DND-41 (cell line): ENCODE measurements around the gene SGPL1.

ENCODE experiments used
- ATAC-seq: fragments of 200-7000 bp; cut with Tn5 transposase; 3 replicates; pipeline ENCODE4 v1.9.1; 2021; ENCODE audit warnings: low read depth; ENCODE audit not compliant: insufficient read depth
- DNase-seq: peaks from one replicate; pipeline ENCODE4 v3.0.0-alpha.2; 2020
- H2AFZ ChIP-seq: 2 replicates; pipeline ENCODE4 v1.6.0; 2012; ENCODE audit warnings: low read depth, low read length
- H3K27ac ChIP-seq: 2 replicates; pipeline ENCODE4 v1.5.1; 2012; ENCODE audit warnings: low read length, inconsistent platforms
- H3K27me3 ChIP-seq: fragments of 200-600 bp; sonication (generic); 2 replicates; pipeline ENCODE4 v1.6.0; 2012; ENCODE audit warnings: low read length, mild to moderate bottlenecking, inconsistent platforms; ENCODE audit not compliant: insufficient read depth, poor library complexity
- H3K36me3 ChIP-seq: 2 replicates; pipeline ENCODE4 v1.5.1; 2012; ENCODE audit warnings: low read length, inconsistent platforms; ENCODE audit not compliant: insufficient read depth
- H3K4me1 ChIP-seq: 2 replicates; pipeline ENCODE4 v1.5.1; 2012; ENCODE audit warnings: mild to moderate bottlenecking, low read length; ENCODE audit not compliant: insufficient read depth
- H3K4me2 ChIP-seq: 2 replicates; pipeline ENCODE4 v1.6.0; 2012; ENCODE audit warnings: mild to moderate bottlenecking, moderate library complexity, low read length, inconsistent platforms; ENCODE audit not compliant: insufficient read depth
- H3K4me3 ChIP-seq, 2 experiments: fragments of 200-600 bp in 1 of 2; shearing (Covaris generic) in 1 of 2; 2 replicates each; pipeline ENCODE4 v1.5.1; 2012 to 2016; ENCODE audit warnings: inconsistent platforms in 2 of 2, low read length in 2 of 2, mild to moderate bottlenecking in 2 of 2, low read depth in 1 of 2, moderate library complexity in 1 of 2
- H3K79me2 ChIP-seq: 2 replicates; pipeline ENCODE4 v1.6.0; 2012; ENCODE audit warnings: low read length, inconsistent platforms; ENCODE audit not compliant: insufficient read depth
- H3K9ac ChIP-seq: 2 replicates; pipeline ENCODE4 v1.6.0; 2012; ENCODE audit warnings: low read depth, mild to moderate bottlenecking, inconsistent platforms, low read length, moderate library complexity
- H3K9me3 ChIP-seq: 2 replicates; pipeline ENCODE4 v1.5.1; 2012; ENCODE audit warnings: low read length, moderate library complexity, mild to moderate bottlenecking, inconsistent platforms; ENCODE audit not compliant: insufficient read depth, severe bottlenecking
- H4K20me1 ChIP-seq: 2 replicates; pipeline ENCODE4 v1.6.0; 2012; ENCODE audit warnings: low read length; ENCODE audit not compliant: insufficient read depth
- EZH2 ChIP-seq: IDR thresholded peaks from 3 replicates; pipeline ENCODE4 v1.6.1; 2012; ENCODE audit warnings: borderline replicate concordance, low read depth, mild to moderate bottlenecking, moderate library complexity, low read length, inconsistent platforms; ENCODE audit not compliant: severe bottlenecking
- TF ChIP-seq, protein P1 (sequence below): IDR thresholded peaks from 2 replicates; pipeline ENCODE4 v1.5.1; 2012; ENCODE audit warnings: borderline replicate concordance, low read length, moderate library complexity, mild to moderate bottlenecking; ENCODE audit not compliant: poor library complexity, severe bottlenecking; ENCODE audit errors: extremely low read depth

SGPL1 gene

DNA sequence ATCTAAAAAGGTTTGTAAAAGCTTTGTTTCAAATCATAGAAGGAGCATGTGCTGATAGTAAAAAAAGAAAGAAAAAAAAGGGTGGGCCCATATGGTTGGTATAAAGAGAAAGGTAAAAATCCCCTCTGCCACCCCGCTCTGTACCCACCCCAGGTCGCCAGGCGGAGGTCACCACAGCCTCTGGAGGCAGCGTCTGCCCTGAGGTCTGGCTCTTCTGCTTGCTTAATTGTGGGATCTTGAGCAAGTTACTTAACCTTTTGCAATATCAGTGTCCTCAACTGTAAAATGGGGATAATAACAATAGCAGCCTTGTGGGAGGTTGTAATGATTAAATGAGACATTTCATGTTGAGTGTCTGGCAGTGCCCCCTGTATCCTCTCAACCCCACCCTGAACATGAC, 83.3 kb downstream of the SGPL1 start:
- no peak for ATAC-seq
- Histone ChIP-seq H3K9me3 (no peaks in the 10 kb centered on the region), H2AFZ (no peak overlapping the region)

DNA sequence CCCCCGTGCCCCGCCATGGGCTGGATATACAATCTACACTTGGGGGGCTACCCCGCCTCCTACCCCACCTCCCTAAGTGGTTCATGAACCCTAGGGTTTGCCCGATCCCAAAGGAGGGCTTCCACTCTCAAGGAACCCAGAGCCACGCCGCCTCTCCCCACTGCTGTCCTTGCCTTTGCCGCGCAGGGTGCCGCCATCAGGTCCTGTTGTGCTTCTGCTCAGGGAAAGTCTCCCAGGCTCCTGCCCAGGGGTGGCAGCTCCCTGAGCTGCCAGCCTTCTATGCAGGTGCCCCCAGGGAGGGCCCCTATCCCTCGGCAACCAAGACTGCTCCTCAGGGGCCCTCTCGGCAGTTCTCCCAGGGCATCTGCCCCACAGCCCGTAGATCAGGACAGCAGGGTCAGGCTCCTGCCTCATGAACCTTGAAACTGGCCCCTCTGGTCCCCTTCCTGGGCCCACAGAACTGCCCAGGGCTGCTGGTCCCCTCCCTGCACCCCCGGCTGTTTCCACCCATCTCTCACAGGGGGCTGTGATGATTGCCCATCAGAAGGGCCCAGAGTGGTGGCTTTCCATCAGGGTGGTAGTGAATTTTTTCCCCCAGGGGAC, 85.6 kb downstream of the SGPL1 start:
- no peaks in the 10 kb centered on the region for H3K27me3 ChIP-seq
- H3K9me3 ChIP-seq: no peaks in the 10 kb centered on the region
- no peaks in the 10 kb centered on the region for H4K20me1 ChIP-seq
- no peak overlapping the region for H3K9ac ChIP-seq
- no peaks in the 10 kb centered on the region for H3K36me3 ChIP-seq
- TF ChIP-seq EZH2: no peak
- TF ChIP-seq, protein P1, sequence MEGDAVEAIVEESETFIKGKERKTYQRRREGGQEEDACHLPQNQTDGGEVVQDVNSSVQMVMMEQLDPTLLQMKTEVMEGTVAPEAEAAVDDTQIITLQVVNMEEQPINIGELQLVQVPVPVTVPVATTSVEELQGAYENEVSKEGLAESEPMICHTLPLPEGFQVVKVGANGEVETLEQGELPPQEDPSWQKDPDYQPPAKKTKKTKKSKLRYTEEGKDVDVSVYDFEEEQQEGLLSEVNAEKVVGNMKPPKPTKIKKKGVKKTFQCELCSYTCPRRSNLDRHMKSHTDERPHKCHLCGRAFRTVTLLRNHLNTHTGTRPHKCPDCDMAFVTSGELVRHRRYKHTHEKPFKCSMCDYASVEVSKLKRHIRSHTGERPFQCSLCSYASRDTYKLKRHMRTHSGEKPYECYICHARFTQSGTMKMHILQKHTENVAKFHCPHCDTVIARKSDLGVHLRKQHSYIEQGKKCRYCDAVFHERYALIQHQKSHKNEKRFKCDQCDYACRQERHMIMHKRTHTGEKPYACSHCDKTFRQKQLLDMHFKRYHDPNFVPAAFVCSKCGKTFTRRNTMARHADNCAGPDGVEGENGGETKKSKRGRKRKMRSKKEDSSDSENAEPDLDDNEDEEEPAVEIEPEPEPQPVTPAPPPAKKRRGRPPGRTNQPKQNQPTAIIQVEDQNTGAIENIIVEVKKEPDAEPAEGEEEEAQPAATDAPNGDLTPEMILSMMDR: no peak
- H3K79me2 ChIP-seq: no peaks in the 10 kb centered on the region
- H3K4me1 ChIP-seq: no peaks in the 10 kb centered on the region
- ATAC-seq (no peak), DNase-seq (no peak)
- H3K27ac ChIP-seq: no peak overlapping the region
- H2AFZ ChIP-seq: no peak overlapping the region
- no peak overlapping the region for H3K4me3 ChIP-seq
- no peak overlapping the region for H3K4me2 ChIP-seq

More for the DNA sequence above, 83.3 kb downstream of the SGPL1 start:
- Histone ChIP-seq H3K36me3 (no peaks in the 10 kb centered on the region), H3K27ac (no peak overlapping the region), H3K4me1 (no peaks in the 10 kb centered on the region), H3K9ac (no peak overlapping the region), H3K4me2 (no peak overlapping the region), H4K20me1 (no peaks in the 10 kb centered on the region), H3K79me2 (no peaks in the 10 kb centered on the region), H3K4me3 (no peak overlapping the region), H3K27me3 (no peaks in the 10 kb centered on the region)
- DNase-seq: no peak
- TF ChIP-seq, protein P1: no peak
- no peak for TF ChIP-seq EZH2

DNA sequence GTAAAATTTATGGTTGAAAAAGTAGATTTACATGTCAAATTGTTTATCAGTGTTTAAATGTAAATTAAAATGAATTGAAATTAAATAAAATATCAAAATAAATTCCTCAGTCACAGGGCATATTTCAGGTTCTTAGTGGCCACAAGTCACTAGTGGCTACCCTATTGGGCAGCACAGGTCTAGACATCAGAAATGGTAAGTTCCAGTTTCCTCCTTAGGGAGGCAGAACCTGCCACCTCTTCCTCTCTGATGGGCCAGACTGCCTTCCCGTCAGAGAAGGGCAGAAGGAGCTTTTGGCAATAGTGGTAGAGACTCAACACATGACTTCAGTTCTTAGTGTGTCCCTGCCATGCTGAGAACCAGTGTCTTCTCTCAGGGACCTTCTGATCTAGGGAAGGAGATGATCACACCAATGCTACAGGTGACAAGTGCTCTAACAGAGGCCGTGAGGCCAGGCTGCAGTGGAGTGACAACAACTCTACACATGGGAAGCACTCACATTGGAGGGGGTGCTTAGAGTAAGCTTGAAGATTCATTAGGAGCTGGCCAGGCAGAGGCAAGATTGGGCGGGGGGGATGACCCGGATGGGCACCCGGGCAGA, 87.0 kb downstream of the SGPL1 start:
- Histone ChIP-seq H3K9me3 (no peaks in the 10 kb centered on the region), H3K27me3 (peaks cover 6% of the 10 kb centered on the region), H3K4me3 (no peak overlapping the region), H3K4me2 (no peak overlapping the region), H3K36me3 (no peaks in the 10 kb centered on the region), H4K20me1 (no peaks in the 10 kb centered on the region), H3K79me2 (no peaks in the 10 kb centered on the region), H3K9ac (no peak overlapping the region), H2AFZ (no peak overlapping the region), H3K4me1 (no peaks in the 10 kb centered on the region), H3K27ac (no peak overlapping the region)
- TF ChIP-seq EZH2: no peak
- TF ChIP-seq, protein P1: no peak
- DNase-seq (no peak), ATAC-seq (no peak)
